Measurements from ENCODE around the gene EIF3K.
"Not testable (repeated sequence)": the region's sequence is repeated elsewhere in the genome, so short reads cannot be mapped to it uniquely, and the experiment has no call there.

EIF3K gene, protein sequence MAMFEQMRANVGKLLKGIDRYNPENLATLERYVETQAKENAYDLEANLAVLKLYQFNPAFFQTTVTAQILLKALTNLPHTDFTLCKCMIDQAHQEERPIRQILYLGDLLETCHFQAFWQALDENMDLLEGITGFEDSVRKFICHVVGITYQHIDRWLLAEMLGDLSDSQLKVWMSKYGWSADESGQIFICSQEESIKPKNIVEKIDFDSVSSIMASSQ

DNA sequence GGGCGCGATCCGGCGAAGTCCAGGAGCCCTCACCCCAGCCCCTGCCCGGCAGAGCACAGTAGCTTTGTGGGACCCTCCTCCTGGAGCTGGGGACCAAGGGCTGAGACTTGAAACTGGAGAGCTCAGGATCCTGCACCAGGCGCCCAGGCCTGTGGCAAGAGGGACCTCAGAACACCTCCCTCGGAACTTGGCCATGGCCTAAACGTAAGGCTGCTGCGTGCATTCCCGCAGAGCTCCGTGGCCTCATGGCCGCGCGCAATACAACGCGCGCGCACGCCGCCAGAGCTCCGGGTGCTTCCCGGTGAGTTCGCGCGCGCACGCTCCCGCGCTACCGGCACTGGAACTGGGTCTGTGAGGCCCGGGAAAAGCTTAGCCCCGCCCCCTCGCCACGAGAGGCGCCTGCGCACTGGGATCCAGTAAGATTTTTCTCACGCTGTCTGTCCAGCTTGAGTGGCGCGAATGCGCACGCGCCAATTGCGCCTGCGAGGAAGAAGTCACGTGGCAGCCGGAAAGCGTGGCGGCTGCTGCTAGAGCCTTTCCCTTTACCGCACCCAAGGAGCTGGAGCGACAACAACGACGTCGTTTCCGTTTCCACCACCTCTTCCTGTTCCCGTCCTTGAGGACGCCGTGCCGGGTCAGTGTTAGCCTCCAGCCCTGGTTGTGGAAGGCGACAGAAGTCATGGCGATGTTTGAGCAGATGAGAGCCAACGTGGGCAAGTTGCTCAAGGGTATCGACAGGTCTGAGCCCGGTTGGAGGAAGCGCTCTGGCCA, at the start of gene EIF3K:
TSS of gene EIF3K (plus strand) at position 599 of the 771 bp plus-strand sequence. CDS start at position 680, 81 bp downstream.
- DNase-seq = peak; percentile 97 to 98

DNA sequence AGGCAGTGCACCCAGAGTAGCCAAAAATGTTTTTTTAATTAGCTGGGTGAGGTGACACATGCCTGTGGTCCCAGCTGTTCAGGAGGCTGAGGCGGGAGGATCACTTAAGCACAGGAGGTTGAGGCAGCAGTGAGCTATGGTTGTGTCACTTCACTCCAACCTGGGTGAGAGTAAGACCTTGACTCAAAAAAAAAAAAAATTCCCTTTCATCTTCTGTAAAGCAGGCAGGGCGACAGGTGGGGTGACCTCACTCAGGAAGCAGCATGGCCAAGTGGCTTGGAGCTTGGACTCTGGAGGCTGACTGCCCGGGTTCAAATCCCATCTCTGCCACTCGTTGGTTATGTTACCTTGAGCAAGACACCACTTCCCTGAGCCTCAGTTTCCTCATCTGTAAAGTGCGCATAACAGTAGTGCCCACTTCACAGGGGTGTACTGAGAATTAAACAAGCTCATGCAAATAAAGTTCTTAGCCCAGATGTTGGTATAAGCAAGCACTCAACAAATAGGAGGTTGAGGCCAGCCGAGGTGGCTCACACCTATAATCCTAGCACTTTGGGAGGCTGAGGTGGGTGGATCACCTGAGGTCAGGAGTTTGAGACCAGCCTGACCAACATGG, 49.5 kb upstream of the EIF3K start:
- no peak for DNase-seq

DNA sequence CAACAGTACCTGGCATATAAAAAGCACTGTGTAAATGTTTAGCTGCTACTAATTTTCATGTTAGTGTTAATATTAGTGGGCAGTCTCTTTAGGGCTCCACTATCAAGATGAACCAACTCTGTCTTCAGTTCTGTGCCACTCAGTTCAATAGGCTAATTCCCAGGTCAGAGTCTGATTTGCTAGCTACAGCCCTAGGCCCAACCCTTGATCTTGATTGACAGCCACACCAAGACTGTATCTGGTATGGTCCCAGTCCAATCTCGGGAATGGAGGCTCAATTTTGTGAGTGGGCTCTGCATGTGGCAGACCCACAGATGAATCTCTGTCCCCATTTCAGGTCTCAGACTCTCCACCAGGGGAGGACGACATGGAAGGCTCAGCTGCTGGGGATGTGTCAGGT, 47.3 kb upstream of the EIF3K start:
- no peak for DNase-seq

DNA sequence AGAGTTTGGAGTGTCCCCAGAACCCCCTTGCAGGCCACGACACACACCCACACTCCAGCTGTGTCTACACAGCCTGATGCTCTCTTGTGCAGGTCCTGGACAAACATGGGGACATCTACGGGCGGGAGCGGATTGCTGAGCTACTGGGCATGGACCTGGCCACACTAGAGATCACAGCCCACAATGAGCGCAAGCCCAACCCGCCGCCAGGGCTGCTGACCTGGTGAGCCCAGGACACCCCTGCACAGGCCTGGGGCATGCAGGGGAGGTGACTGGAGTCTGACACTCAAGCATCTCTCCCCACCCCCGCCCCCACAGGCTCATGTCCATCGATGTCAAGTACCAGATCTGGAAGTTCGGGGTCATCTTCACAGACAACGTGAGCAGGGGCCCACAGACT, 41.2 kb upstream of the EIF3K start:
- no peak for DNase-seq

DNA sequence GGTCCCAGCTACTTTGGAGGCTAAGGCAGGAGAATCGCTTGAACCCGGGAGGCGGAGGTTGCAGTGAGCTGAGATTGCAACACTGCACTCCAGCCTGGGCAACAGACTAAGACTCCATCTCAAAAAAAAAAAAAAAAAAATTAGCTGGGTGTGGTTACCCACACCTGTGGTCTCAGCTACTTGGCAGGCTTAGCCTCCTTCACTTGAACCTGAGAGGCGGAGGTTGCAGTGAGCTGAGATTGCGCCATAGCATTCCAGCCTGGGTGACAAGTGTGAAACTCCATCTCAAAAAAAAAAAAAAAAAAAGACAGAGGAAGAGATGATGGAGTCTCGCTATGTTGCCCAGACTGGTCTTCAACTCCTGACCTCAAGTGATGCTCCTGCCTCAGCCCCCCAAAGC, 39.7 kb upstream of the EIF3K start:
- DNase-seq = peak in 1 of 2 donors; percentile 23

DNA sequence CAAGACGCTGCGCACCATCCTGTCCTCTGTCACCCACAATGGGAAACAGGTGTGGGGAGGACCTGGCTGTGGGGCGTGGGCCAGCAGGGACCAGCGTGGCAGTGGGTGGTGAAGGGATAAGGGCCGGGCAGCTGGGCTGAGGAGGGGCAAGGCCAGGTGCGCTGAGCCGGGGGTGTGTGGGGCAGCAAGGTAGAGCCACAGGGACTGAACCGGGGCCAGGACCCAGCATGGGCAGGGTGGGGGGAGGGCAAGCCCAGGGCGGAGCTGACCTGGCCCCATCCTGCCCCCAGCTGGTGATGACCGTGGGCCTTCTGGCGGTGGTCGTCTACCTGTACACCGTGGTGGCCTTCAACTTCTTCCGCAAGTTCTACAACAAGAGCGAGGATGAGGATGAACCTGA, 38.9 kb upstream of the EIF3K start:
- DNase-seq = no peak

DNA sequence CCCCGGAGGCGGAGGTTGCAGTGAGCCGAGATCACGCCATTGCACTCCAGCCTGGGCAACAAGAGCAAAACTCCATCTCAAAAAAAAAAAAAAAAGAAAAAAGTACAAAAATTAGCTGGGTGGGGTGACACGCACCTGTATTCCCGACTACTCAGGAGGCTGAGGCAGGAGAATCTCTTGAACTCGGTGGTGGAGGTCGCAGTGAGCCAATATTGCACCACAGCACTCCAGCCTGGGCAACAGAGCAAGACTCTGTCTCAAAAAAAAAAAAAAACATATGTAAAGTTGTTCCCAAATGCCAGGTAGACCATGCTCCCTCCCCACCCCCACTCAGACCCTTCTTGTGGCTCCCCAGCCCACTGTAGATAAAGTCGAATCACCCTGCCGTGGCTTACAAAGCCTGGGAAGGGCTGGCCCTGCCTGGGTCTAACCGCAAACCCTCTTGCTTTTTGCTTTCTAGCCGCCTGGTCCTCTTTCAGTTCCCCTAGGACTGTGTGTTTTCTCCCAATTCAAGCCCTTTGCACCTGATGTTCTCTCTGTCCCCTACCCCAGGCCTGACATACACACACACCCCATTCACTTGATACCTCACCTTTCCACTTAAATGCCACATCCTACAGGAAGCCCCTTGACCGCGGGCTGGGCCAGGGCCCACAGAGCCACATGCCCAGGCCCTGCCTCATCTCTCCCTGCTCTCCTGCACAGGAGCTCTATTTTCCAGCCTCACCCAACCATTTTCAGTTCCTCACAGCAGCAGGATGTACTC, 35.6 kb upstream of the EIF3K start:
- peak in 1 of 2 donors; percentile 4 for DNase-seq

DNA sequence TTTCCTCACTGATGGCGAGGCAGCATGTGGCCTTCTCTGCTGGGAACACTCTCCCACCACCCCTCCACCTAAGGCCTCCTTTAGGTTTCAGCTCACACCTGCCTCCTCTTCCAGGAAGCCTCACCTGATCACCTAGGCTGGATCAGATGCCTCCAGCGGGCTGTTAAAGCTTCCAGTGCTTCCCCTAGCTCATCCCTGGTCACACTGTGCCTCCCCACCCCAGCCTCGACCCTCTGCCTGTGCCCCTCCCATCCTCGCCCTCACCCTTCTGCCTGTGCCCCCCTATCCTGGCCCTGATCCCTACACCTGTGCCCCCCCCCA, 35.0 kb upstream of the EIF3K start:
- no peak for DNase-seq

DNA sequence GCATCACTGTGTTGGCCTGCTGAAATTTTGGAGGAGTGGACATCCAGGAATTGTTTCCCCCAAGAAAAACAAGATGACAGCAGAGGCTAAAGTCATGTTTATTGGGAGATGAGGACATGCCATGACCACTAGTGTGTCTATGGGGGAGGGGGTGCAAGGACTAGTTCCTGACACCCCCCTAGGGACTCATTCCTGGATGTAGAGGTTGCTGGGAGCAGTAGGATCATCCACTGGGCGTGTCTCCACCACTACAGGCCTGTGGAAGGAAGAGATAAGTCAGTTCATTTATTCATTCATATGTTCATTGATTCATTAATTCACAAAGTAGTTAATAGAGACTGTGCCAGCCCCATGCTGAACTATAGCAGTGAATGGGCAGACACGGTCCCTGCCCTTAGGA, 31.4 kb upstream of the EIF3K start:
- no peak for DNase-seq

DNA sequence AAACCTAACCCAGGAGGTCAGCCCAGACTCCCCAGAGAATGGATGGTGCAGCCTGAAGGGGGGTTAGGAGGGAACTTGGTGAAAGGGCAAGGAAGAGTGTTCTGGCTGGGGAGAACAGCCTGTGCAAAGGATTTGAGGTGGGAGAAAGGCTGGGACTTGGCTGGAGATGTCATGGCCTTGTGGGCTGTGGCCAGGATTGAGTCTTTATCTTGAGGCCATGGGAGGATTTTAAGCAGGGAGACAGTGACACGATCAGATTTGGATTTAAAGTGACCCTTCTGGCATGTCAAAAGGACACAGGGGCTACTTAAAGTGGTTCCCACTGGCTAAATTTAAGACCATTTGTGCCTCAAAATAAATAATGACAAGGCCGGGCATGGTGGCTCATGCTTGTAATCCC, 30.9 kb upstream of the EIF3K start:
- no peak for DNase-seq

DNA sequence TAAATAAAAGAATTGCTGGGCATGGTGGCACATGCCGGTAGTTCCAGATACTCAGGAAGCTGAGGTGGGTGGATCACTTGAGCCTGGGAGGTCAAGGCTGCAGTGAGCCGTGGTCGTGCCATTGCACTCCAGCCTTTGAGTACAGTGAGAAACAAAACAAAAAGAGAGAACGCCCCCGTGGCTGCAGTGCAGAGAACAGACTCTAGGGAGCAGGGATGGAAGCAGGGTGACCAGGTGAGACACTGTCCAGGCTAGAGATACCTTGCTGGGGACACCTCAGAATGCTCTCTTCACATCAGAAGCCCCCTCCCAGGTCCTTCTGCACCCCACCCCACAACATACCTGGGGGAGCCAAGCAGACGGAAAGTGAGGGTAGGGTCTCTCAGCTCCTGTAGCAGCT, 26.0 kb upstream of the EIF3K start:
- DNase-seq = no peak

DNA sequence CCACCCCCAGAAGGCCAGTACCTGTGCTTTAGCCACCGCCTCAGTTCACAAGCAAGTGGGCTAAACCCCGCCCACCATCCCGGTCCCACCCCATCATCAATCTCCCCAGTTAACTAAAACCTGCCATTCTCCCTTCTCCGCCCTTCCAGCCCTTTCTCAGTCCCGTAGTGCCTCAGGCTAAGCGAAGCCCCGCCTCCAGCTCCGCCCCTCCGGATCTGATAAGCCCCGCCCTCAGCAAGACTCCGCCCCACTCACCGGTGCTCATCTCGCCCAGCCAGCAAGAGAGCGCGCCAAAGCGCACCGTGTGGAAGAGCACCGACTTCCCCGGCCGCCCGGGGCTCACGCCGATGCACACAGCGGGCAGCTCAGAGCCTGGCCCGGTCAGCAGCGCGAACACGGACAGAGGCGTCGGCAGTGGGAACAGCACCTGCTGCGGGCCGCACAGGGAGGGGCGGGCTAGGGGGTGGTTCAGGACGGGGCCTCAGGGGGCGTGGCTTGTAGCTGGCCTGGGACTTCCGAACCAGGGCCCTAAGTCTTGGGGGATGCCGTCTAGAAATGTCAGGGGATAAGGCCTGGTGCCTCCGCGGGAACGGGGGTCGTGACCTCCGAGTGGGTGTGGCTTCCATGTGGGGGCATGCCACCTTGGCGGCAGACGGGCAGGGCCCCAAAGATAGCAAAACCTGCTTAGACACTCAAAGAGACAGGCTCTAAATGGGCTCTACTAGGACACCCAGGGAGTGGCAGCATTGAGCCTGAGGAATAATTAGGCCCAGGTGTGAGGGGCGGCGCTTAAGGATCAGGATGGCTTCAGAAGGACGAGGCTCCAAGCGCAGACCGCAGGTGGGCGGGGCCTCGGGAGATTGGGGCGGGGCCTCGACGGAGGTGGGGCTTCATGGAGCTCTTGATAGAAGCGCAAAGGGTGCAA, 22.7 kb upstream of the EIF3K start:
- peak in 1 of 2 donors; percentile 11 for DNase-seq

DNA sequence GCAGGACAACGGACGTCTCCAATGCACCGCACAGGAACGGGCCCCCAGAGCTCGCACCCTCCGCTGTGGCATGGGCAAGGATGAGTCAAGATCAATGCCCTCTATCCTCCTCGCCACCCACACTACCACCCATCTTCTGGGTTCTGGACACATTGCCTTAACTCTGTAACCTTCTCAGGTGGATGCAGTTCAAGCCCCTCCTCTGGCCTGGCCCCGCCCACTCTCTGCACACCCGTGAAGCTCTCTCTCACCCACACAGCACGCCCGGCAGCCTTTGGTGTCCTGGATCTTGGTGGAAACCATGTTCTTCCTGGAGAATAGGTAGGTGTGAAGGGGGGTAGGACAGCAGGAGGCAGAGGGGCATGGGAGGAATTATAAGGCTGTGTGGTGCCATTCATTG, 21.9 kb upstream of the EIF3K start:
- DNase-seq = no peak

DNA sequence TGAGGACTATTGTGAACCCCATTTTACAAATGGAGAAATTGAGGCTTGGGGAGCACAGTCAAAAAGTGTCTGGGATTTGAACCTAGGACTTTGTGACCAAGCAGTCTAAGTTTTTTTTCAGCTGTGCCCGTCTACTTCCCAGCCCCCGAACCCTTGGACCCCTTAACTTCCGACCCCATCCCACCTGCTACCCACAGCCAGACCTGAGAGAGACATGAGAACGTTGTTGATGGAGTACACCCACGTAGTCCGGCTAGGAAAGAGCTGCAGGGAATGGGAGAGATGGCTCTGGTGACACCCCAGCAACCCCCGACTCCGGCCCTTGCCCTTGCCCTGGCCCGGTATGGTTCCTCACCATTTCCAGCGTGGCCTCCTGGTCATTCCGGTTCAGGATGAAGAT, 19.3 kb upstream of the EIF3K start:
- DNase-seq = no peak

DNA sequence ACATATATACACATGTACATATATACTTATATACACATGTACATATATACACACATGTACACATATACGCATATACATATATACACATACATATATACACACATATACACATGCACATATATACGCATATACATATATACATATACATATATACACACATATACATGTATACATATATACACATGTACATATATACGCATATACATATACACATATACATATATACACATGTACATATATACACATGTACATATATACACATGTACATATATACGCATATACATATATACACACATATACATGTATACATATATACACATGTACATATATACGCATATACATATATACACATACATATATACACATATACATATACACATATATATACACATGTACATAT, 16.1 kb upstream of the EIF3K start:
- not testable (repeated sequence) for DNase-seq

DNA sequence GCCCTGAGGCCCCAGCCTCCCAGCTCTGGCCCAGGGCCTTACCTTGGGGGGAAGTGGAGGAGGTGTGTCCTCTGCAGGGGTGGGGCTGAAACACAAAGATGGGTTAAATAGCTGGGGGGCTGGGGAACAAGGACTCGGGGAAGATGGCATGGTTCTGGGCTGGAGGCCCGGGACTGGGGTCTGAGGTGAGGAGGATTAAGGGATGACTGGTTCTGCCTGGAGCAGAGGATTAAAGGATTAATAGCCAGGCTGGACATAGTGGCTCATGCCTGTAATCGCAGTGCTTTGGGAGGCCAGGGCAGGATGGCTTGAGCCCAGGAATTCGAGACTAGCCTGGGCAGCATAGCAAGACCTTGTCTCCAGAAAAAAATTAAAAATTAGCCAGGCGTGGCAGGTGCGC, 12.9 kb upstream of the EIF3K start:
- no peak for DNase-seq

DNA sequence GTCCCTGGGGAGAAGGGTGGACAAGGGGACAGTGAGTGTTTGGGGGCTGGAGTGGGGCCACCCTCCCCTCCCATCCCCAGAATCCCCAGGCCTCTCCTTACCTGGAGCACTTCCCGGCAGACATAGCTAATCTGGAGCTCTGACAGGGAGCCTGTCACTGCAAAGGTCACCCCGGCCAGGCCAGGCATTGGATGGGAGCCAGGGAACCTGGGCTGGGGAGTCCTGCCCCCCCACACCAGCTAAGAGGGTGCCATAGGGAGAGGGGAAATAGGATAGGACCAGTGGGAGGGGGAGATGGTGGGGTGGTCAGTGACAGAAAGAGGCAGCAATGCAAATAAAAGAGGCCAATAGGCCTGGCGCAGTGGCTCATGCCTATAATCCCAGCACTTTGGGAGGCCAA, 4.7 kb upstream of the EIF3K start:
- no peak for DNase-seq

DNA sequence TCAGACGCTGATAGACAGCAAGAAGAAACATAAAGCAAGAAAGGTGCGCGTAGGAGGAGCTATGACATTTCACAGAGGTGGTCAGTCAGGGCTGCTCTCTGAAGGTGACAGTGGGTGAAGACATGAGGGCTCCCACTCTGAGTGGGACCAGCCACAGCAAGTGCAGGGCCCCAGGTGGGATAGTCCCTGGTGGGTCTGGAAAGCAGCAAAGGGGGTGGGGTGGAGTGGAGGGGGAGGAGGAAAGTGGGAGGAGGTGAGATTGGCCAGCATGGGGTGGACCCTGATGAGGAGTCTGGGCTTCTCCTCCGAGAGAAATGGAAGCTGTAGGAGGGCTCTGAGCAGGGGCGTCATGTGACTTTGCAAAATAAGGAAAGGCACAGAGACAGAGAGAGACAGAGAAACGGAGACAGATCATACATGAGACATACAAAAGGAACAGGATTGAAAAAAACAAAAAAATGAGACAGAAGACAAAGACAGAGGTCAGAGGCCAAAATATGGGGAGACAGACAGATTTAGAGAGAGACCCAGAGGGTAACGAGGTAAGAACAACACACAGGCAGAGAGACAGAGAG, 3.9 kb upstream of the EIF3K start:
- DNase-seq = no peak

DNA sequence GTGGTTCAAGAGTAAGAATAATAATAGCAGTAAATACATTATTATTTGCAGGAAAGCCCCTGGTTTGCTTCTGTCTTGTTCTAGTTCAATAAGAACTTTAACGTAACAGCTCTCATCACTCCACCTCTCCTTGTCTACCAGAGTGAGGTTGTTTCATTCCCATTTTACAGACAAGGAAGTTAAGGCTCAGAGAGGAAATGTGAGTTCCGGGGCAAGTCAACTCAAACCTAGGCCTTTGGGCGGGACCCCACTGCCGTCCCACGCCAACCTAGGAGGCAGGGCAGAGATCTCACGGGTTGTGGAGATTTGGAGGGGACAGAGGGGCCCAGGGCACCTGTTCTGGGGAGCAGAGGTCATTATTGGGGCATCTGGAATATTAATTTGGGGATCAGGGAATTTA, 2.7 kb upstream of the EIF3K start:
- peak in 1 of 2 donors; percentile 9 for DNase-seq

DNA sequence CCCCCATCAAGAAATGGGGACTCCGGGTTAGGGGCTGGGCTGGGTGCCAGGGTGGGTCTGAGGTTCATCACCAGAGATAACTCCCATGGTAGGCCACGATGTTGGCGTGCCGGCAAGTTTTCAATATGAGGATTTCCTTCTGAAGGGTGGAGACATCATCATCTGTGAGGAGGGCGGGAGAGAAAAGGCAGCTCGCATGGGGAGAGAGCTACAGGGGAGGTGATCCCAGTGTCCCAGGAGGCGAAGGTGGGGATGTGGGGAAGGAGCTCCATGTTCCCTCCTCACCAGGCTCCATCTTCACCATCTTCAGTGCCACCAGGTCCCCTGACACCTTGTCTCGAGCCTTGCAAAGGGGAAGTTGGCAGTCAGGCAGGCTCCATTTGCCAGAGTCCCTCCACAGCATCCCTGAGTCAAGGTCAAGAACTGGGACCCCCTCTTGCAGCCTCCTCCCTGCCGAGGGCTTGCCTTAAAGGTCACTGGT, 1.7 kb upstream of the EIF3K start:
- peak; percentile 9 to 20 for DNase-seq

DNA sequence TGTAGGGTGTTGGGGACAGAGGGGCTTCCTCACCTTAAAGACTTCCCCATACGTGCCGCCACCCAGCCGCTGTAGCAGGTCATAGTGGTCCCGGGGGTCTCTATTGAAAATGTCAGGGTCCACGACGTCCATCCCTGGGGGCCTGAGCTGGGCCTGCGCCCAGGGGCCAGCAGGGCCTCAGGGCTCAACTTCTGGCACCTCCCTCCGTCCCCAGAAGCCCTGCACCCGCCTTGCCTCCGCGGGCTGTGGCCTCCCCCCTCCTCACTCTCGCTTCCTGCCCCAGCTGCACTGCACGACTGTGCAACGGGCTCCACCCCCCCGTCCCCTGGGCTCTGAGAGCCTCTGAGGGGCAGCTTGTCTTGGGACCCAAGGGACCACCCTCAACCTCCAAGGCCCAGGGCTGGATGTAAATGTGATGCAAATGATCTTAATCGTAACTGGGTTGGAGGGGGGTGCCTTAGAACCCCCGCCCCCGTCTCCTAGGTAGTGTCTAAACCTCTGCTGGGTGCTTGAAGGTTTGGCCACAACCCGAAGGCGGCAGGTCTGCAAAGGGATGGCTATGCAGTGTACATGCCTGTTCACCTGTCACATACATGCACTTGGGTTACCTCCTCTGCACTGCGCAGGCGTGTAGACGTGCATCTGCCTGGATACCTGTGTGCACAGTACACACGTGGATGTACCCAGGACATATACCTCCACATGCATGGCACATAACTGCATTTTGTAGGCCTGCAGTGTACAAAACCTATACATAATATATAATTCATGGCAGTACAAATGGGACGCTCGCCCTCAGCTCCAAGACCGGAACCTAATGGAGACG, 1.0 kb upstream of the EIF3K start, which contains the start of gene MAP4K1:
TSS of gene MAP4K1 (minus strand) at position 190 of the 826 bp plus-strand sequence. CDS start at position 132, 58 bp downstream.
- DNase-seq = peak; percentile 67 to 83

All from CD4-positive, alpha-beta T cell treated with Interleukin-4 for 1 hour (primary cell).